IMR-90 (cell line): ENCODE measurements around the gene CFAP221. TPM values are rescaled to one million over a fixed set of nuclear protein-coding genes. Genes with fewer than 3 reads are reported as not detected.

Experiments
- ATAC-seq: fragments of 200-7000 bp; cut with Tn5 transposase; 2 replicates; pipeline ENCODE4 v1.9.1; 2020; ENCODE audit warnings: low read depth, mild to moderate bottlenecking, moderate library complexity
- BruUV-seq: library from RNA; stranded (reverse); fragments of 400-500 nt; replicated peaks from 2 replicates; lab custom pipeline; 2021; lab: Mats Ljungman, UMichigan
- CTCF ChIA-PET: fragments of 300-600 bp; formaldehyde crosslinking; extraction: SDS; loops from one replicate; lab custom pipeline; 2021; ENCODE audit warnings: antibody characterized with exemption; lab: Yijun Ruan, JAX
- POLR2A ChIA-PET: fragments of 300-600 bp; sonication (Branson Sonifier 250); formaldehyde crosslinking; loops from one replicate; lab custom pipeline; 2022; ENCODE audit warnings: antibody characterized with exemption; ENCODE audit not compliant: unreplicated experiment; lab: Charles Lee
- DNase-seq: peaks from one replicate; pipeline ENCODE4 v3.0.0; 2013
- H2AFZ ChIP-seq: replicated peaks from 2 replicates; pipeline ENCODE3; 2013; ENCODE audit warnings: low read length, mild to moderate bottlenecking; ENCODE audit not compliant: poor library complexity
- H2AK5ac ChIP-seq: 2 replicates; pipeline ENCODE4 v1.6.1; 2013; ENCODE audit warnings: low read depth, low read length, inconsistent platforms
- H2AK9ac ChIP-seq: replicated peaks from 2 replicates; pipeline ENCODE3; 2013; ENCODE audit warnings: mild to moderate bottlenecking, low read depth, low read length, moderate library complexity; ENCODE audit not compliant: poor library complexity
- H2BK120ac ChIP-seq: 2 replicates; pipeline ENCODE4 v1.6.1; 2013; ENCODE audit warnings: low read depth, low read length, inconsistent platforms
- H2BK15ac ChIP-seq: 3 replicates; pipeline ENCODE4 v1.6.1; 2013; ENCODE audit warnings: low read depth, low read length, inconsistent platforms
- H2BK20ac ChIP-seq: 2 replicates; pipeline ENCODE4 v1.6.1; 2013; ENCODE audit warnings: low read depth, mild to moderate bottlenecking, inconsistent platforms, low read length, moderate library complexity
- H2BK5ac ChIP-seq: 2 replicates; pipeline ENCODE4 v1.6.1; 2013; ENCODE audit warnings: mild to moderate bottlenecking, low read depth, low read length, inconsistent platforms; ENCODE audit not compliant: poor library complexity, severe bottlenecking
- H3K14ac ChIP-seq: replicated peaks from 2 replicates; pipeline ENCODE4 v1.6.1; 2013; ENCODE audit warnings: low read depth, low read length, inconsistent platforms
- H3K18ac ChIP-seq: 2 replicates; pipeline ENCODE4 v1.6.1; 2013; ENCODE audit warnings: low read depth, low read length, control low read depth
- H3K23ac ChIP-seq: 2 replicates; pipeline ENCODE4 v1.6.1; 2013; ENCODE audit warnings: low read depth, low read length, inconsistent platforms
- H3K27ac ChIP-seq: 2 replicates; pipeline ENCODE4 v1.5.1; 2013; ENCODE audit warnings: mild to moderate bottlenecking, control low read depth, low read length; ENCODE audit not compliant: insufficient read depth
- H3K27me3 ChIP-seq: 2 replicates; pipeline ENCODE4 v1.6.1; 2013; ENCODE audit warnings: low read length; ENCODE audit not compliant: control insufficient read depth, insufficient read depth
- H3K36me3 ChIP-seq: 2 replicates; pipeline ENCODE4 v1.6.1; 2013; ENCODE audit warnings: low read length, mixed read lengths; ENCODE audit not compliant: control insufficient read depth, insufficient read depth
- H3K4ac ChIP-seq: 2 replicates; pipeline ENCODE4 v1.6.1; 2013; ENCODE audit warnings: low read depth, low read length, inconsistent platforms
- H3K4me1 ChIP-seq: 2 replicates; pipeline ENCODE4 v1.6.1; 2013; ENCODE audit warnings: low read length, mixed read lengths; ENCODE audit not compliant: control insufficient read depth, insufficient read depth
- H3K4me2 ChIP-seq: 2 replicates; pipeline ENCODE4 v1.6.1; 2013; ENCODE audit warnings: low read depth, mild to moderate bottlenecking, control low read depth, low read length, moderate library complexity
- H3K4me3 ChIP-seq: 2 replicates; pipeline ENCODE4 v1.5.1; 2013; ENCODE audit warnings: low read depth, mild to moderate bottlenecking, control low read depth, low read length, moderate library complexity; ENCODE audit not compliant: insufficient read depth
- H3K56ac ChIP-seq: 2 replicates; pipeline ENCODE4 v1.6.1; 2013; ENCODE audit warnings: low read length, inconsistent platforms; ENCODE audit not compliant: insufficient read depth; ENCODE audit errors: extremely low read depth
- H3K79me1 ChIP-seq, 2 experiments: 2 replicates each; pipeline ENCODE4 v1.6.1; 2013; ENCODE audit warnings: low read length in 2 of 2, inconsistent platforms in 1 of 2, low read depth in 1 of 2
- H3K9ac ChIP-seq: 2 replicates; pipeline ENCODE4 v1.6.1; 2013; ENCODE audit warnings: low read depth, low read length, control low read depth
- H3K9me1 ChIP-seq: 2 replicates; pipeline ENCODE4 v1.6.1; 2013; ENCODE audit warnings: low read length, inconsistent platforms; ENCODE audit not compliant: insufficient read depth
- H3K9me3 ChIP-seq: 2 replicates; pipeline ENCODE4 v1.6.1; 2013; ENCODE audit warnings: low read length; ENCODE audit not compliant: control insufficient read depth, insufficient read depth
- H4K20me1 ChIP-seq: 2 replicates; pipeline ENCODE4 v1.6.1; 2013; ENCODE audit warnings: low read length, inconsistent platforms; ENCODE audit not compliant: insufficient read depth
- H4K5ac ChIP-seq: 2 replicates; pipeline ENCODE4 v1.6.1; 2013; ENCODE audit warnings: mild to moderate bottlenecking, low read depth, low read length, control low read depth
- H4K8ac ChIP-seq, 2 experiments: 2 replicates each; pipeline ENCODE4 v1.6.1; 2013; ENCODE audit warnings: low read depth in 2 of 2, low read length in 2 of 2, control low read depth in 1 of 2, inconsistent platforms in 1 of 2
- H4K91ac ChIP-seq: 2 replicates; pipeline ENCODE4 v1.6.1; 2013; ENCODE audit warnings: low read depth, low read length, inconsistent platforms; ENCODE audit not compliant: insufficient read depth
- CEBPB ChIP-seq: IDR thresholded peaks from 2 replicates; pipeline ENCODE4 v1.6.1; 2012; ENCODE audit warnings: low read depth, low read length, improper control_type of control experiment
- MAZ ChIP-seq: IDR thresholded peaks from 2 replicates; pipeline ENCODE4 v1.6.1; 2012; ENCODE audit warnings: low read depth, mild to moderate bottlenecking, low read length, improper control_type of control experiment, moderate library complexity, borderline replicate concordance
- MXI1 ChIP-seq: IDR thresholded peaks from 2 replicates; pipeline ENCODE4 v1.6.1; 2012; ENCODE audit warnings: low read depth, mild to moderate bottlenecking, low read length, moderate library complexity, borderline replicate concordance
- NFE2L2 ChIP-seq: fragments of 150-350 bp; IDR thresholded peaks from 2 replicates; pipeline ENCODE4 v1.6.1; 2016; ENCODE audit warnings: low read depth, mild to moderate bottlenecking, low read length
- RAD21 ChIP-seq: IDR thresholded peaks from 2 replicates; pipeline ENCODE4 v1.6.1; 2012; ENCODE audit warnings: low read length, improper control_type of control experiment
- RCOR1 ChIP-seq: IDR thresholded peaks from 2 replicates; pipeline ENCODE4 v1.6.1; 2012; ENCODE audit warnings: mild to moderate bottlenecking, low read length, improper control_type of control experiment; ENCODE audit not compliant: insufficient replicate concordance
- WGBS, 2 experiments: methylation state at CpG; one replicate each; pipeline versions ENCODE4 v1.1.5 to v1.1.7; 2013; ENCODE audit warnings: missing lambda C conversion rate in 2 of 2; ENCODE audit not compliant: insufficient read length in 1 of 2; ENCODE audit errors: extremely low coverage in 2 of 2; 5-methylcytosine and 5-hydroxymethylcytosine counted together
- dilution Hi-C: fragments of 300-500 bp; cut with HindIII; formaldehyde crosslinking; loops from one replicate; pipeline ENCODE4 v1.14.3; 2018; ENCODE audit warnings: low sequenced_read_pairs; ENCODE audit not compliant: unreplicated experiment
- in situ Hi-C: fragments of 300-500 bp; cut with MboI; formaldehyde crosslinking; loops from 3 replicates; pipeline ENCODE4 v1.14.3; 2019; ENCODE audit warnings: low sequenced_read_pairs, inconsistent platforms, mixed read lengths
- intact Hi-C: fragments of 100-400 bp; cut with micrococcal nuclease; formaldehyde crosslinking; loops from 2 replicates; pipeline ENCODE4 v1.10.0; 2022
- polyA plus RNA-seq, 3 experiments: library from polyadenylated mRNA; depleted of rRNA; stranded (reverse); fragments of >200 nt; gene quantifications; 2 replicates each; pipeline ENCODE4 v1.2.3, GENCODE V29; 2012; ENCODE audit warnings: low replicate concordance in 1 of 3
- total RNA-seq: library from RNA; depleted of rRNA; stranded (reverse); fragments of >200 nt; gene quantifications from 2 replicates; pipeline ENCODE4 v1.2.3, GENCODE V29; 2012

CFAP221 gene
- total and polyA plus RNA-seq, 2 of the 4 experiments (the other 2 are of a cell fraction) = not detected

GRCh38 chr2:119552902-119553301, 8.7 kb downstream of the CFAP221 start:
- BruUV-seq = no TSS peak
- dilution Hi-C loops = no loop called here
- no peak overlapping the region for H3K4me2 ChIP-seq
- no peak overlapping the region for H3K56ac ChIP-seq
- no peak overlapping the region for H3K4me3 ChIP-seq
- H2AK9ac ChIP-seq = no peak overlapping the region
- H3K4ac ChIP-seq = no peak overlapping the region
- H3K27me3 ChIP-seq = no peaks in the 10 kb centered on the region
- H2BK20ac ChIP-seq = no peak overlapping the region
- TF ChIP-seq CEBPB = no peak
- TF ChIP-seq NFE2L2 = no peak
- no peak for TF ChIP-seq MAZ
- no peak for TF ChIP-seq MXI1
- TF ChIP-seq RAD21 = no peak
- TF ChIP-seq RCOR1 = no peak
- H2AK5ac ChIP-seq = no peak overlapping the region
- no peak overlapping the region for H4K5ac ChIP-seq
- no peak overlapping the region for H4K8ac ChIP-seq
- no peak for DNase-seq
- H2BK5ac ChIP-seq = no peak overlapping the region
- 85% methylated on average over 2 of the region's 3 CpGs; no CpG with 5 or more reads in 1 of the 2 experiments for WGBS, 2 experiments
- H3K14ac ChIP-seq = no peak overlapping the region
- H2BK120ac ChIP-seq = no peak overlapping the region
- intact Hi-C loops = no loop called here
- no peaks in the 10 kb centered on the region for H3K9me3 ChIP-seq
- no peaks in the 10 kb centered on the region for H3K4me1 ChIP-seq
- no peak overlapping the region for H3K27ac ChIP-seq
- no peaks in the 10 kb centered on the region for H3K9me1 ChIP-seq
- no peak overlapping the region for H4K91ac ChIP-seq
- no peak overlapping the region for H3K23ac ChIP-seq
- ATAC-seq = no peak
- in situ Hi-C loops = no loop called here
- no peaks in the 10 kb centered on the region for H4K20me1 ChIP-seq
- H2AFZ ChIP-seq = no peak overlapping the region
- no peak overlapping the region for H2BK15ac ChIP-seq
- no peak overlapping the region for H3K9ac ChIP-seq
- no peak overlapping the region for H3K18ac ChIP-seq
- POLR2A ChIA-PET = no interaction called here
- CTCF ChIA-PET = no interaction called here
- H3K79me1 ChIP-seq = no peaks in the 10 kb centered on the region
- H3K36me3 ChIP-seq = no peaks in the 10 kb centered on the region
